HTR-8/SVneo (cell line): Measurements from ENCODE around the gene STK39.
A peak's percentile ranks its signal among the peaks of the same experiment; 100 is the strongest.

Experiments used
- DNase-seq: peaks from one replicate; pipeline ENCODE4 v3.0.0; 2011; ENCODE audit warnings: low spot score, mixed read lengths; ENCODE audit not compliant: insufficient read length
- FAIRE-seq: peaks from 2 replicates; lab custom pipeline; 2011; peaks lifted over from hg19 to GRCh38; lab: Jason Lieb, UNC

STK39 gene

GRCh38 chr2:168245074-168245825 lies 2.1 kb downstream of the STK39 start:
- FAIRE-seq (no peak), DNase-seq (no peak)

- no peak for FAIRE-seq
- no peak for DNase-seq
These were observed 3.1 kb downstream of the STK39 start for GRCh38 chr2:168244318-168244717.

GRCh38 chr2:168243061-168243460 lies 4.3 kb downstream of the STK39 start:
- FAIRE-seq: no peak
- no peak for DNase-seq

GRCh38 chr2:168241746-168242145 lies 5.6 kb downstream of the STK39 start:
- FAIRE-seq: no peak
- DNase-seq: no peak

- no peak for FAIRE-seq
- DNase-seq: no peak
These were observed 6.2 kb downstream of the STK39 start for GRCh38 chr2:168241208-168241607.

GRCh38 chr2:168239281-168239680 lies 8.1 kb downstream of the STK39 start:
- FAIRE-seq (no peak), DNase-seq (no peak)

GRCh38 chr2:168237741-168238140 lies 9.7 kb downstream of the STK39 start:
- no peak for FAIRE-seq
- no peak for DNase-seq

- DNase-seq (no peak), FAIRE-seq (no peak)
These were observed 12.8 kb downstream of the STK39 start for GRCh38 chr2:168234407-168235085.

- no peak for FAIRE-seq
These were observed 13.5 kb downstream of the STK39 start for GRCh38 chr2:168233726-168234406.

GRCh38 chr2:168233166-168233565 lies 14.2 kb downstream of the STK39 start:
- FAIRE-seq (no peak), DNase-seq (no peak)

More at GRCh38 chr2:168233726-168234406, 13.5 kb downstream of the STK39 start:
- no peak for DNase-seq

- DNase-seq (no peak), FAIRE-seq (no peak)
These were observed 15.7 kb downstream of the STK39 start for GRCh38 chr2:168231609-168232241.

GRCh38 chr2:168230389-168230788 lies 17.0 kb downstream of the STK39 start:
- no peak for FAIRE-seq
- DNase-seq: no peak

- DNase-seq: no peak
- no peak for FAIRE-seq
These were observed 23.0 kb downstream of the STK39 start for GRCh38 chr2:168224346-168224745.

GRCh38 chr2:168222088-168222487 lies 25.3 kb downstream of the STK39 start:
- DNase-seq (no peak), FAIRE-seq (no peak)

- no peak for DNase-seq
These were observed 26.2 kb downstream of the STK39 start for GRCh38 chr2:168220965-168221819.

GRCh38 chr2:168217920-168218319 lies 29.5 kb downstream of the STK39 start:
- DNase-seq: no peak
- FAIRE-seq: no peak

More at GRCh38 chr2:168220965-168221819, 26.2 kb downstream of the STK39 start:
- FAIRE-seq: no peak

GRCh38 chr2:168216351-168217005 lies 30.9 kb downstream of the STK39 start:
- DNase-seq (peak; percentile 14), FAIRE-seq (no peak)

- FAIRE-seq (no peak), DNase-seq (no peak)
These were observed 31.6 kb downstream of the STK39 start for GRCh38 chr2:168215813-168216212.

- no peak for DNase-seq
- no peak for FAIRE-seq
These were observed 34.5 kb downstream of the STK39 start for GRCh38 chr2:168212866-168213265.
